ENCODE results near the gene AGR3. TPM values are rescaled to one million over a fixed set of nuclear protein-coding genes. Genes with fewer than 3 reads are reported as not detected.

AGR3 gene
- total and polyA plus RNA-seq, 8 donors = 0.83 to 19.2 (median 4.6) TPM

GRCh38 chr7:16841681-16842080, 40.1 kb downstream of the AGR3 start:
- DNase-seq (no peak), ATAC-seq (no peak), FAIRE-seq (no peak)
- TF ChIP-seq CTCF (IDR thresholded peaks at IDR 0.05) = no peak
- H3K4me3 ChIP-seq = no peak overlapping the region
- WGBS, 2 donors = 88 to 95% methylated on average over 4 of the region's 4 CpGs
- no peaks in the 10 kb centered on the region for H3K9me3 ChIP-seq
- no peaks in the 10 kb centered on the region for H3K36me3 ChIP-seq
- H3K4me1 ChIP-seq = peaks cover 0 to 4% (median 2%) of the 10 kb centered on the region in 3 donors
- no peaks in the 10 kb centered on the region for H3K27me3 ChIP-seq
- no peak overlapping the region for H3K27ac ChIP-seq
- intact Hi-C loops (cut with DNase I) = no loop called here

GRCh38 chr7:16840094-16840493, 41.7 kb downstream of the AGR3 start:
- H3K9me3 ChIP-seq = no peaks in the 10 kb centered on the region
- H3K4me3 ChIP-seq = no peak overlapping the region
- FAIRE-seq (no peak), ATAC-seq (no peak), DNase-seq (no peak)
- no peaks in the 10 kb centered on the region for H3K36me3 ChIP-seq
- H3K4me1 ChIP-seq = no peaks in the 10 kb centered on the region
- intact Hi-C loops (cut with DNase I) = no loop called here
- H3K27me3 ChIP-seq = no peaks in the 10 kb centered on the region
- TF ChIP-seq CTCF (IDR thresholded peaks at IDR 0.05) = no peak
- WGBS, 2 donors = 94 to 95% methylated on average over 6 of the region's 6 CpGs
- H3K27ac ChIP-seq = no peak overlapping the region

- H3K27ac ChIP-seq = no peak overlapping the region
- ATAC-seq = peak in 2 of 4 donors; percentile 35 to 62
- H3K36me3 ChIP-seq = no peaks in the 10 kb centered on the region
- H3K4me1 ChIP-seq = no peaks in the 10 kb centered on the region
- no peak for FAIRE-seq
- no peaks in the 10 kb centered on the region for H3K27me3 ChIP-seq
- no peak overlapping the region for H3K4me3 ChIP-seq
- intact Hi-C loops (cut with DNase I) = no loop called here
- TF ChIP-seq CTCF (IDR thresholded peaks at IDR 0.05) = no peak
- no peaks in the 10 kb centered on the region for H3K9me3 ChIP-seq
- DNase-seq = no peak
- WGBS, 2 donors = 65 to 66% methylated on average over 2 of the region's 2 CpGs
These were observed 42.1 kb downstream of the AGR3 start for GRCh38 chr7:16839646-16840045.

- FAIRE-seq = no peak
- H3K27ac ChIP-seq = peak overlapping the region in 1 of 4 donors; percentile 13
- 86 to 93% methylated on average over 1 of the region's 1 CpG for WGBS, 2 donors
- ATAC-seq = no peak
- H3K4me1 ChIP-seq = no peaks in the 10 kb centered on the region
- no peak for TF ChIP-seq CTCF (IDR thresholded peaks at IDR 0.05)
- H3K4me3 ChIP-seq = no peak overlapping the region
- intact Hi-C loops (cut with DNase I) = no loop called here
- no peak for DNase-seq
- H3K27me3 ChIP-seq = no peaks in the 10 kb centered on the region
- no peaks in the 10 kb centered on the region for H3K9me3 ChIP-seq
- no peaks in the 10 kb centered on the region for H3K36me3 ChIP-seq
These were observed 42.9 kb downstream of the AGR3 start for GRCh38 chr7:16838891-16839290.

GRCh38 chr7:16838386-16838785, 43.4 kb downstream of the AGR3 start:
- FAIRE-seq (no peak), DNase-seq (no peak), ATAC-seq (peak in 1 of 4 donors; percentile 51)
- no peaks in the 10 kb centered on the region for H3K27me3 ChIP-seq
- TF ChIP-seq CTCF (IDR thresholded peaks at IDR 0.05) = no peak
- H3K4me1 ChIP-seq = no peaks in the 10 kb centered on the region
- H3K9me3 ChIP-seq = no peaks in the 10 kb centered on the region
- intact Hi-C loops (cut with DNase I) = no loop called here
- peak overlapping the region in 1 of 4 donors; percentile 13 for H3K27ac ChIP-seq
- no peaks in the 10 kb centered on the region for H3K36me3 ChIP-seq
- 37 to 61% methylated on average over 3 of the region's 3 CpGs for WGBS, 2 donors
- H3K4me3 ChIP-seq = no peak overlapping the region
